ENCODE data around the gene CDC42BPB. TPM values are rescaled to one million over a fixed set of nuclear protein-coding genes. Genes with fewer than 3 reads are reported as not detected.

The CDC42BPB gene
- total and polyA plus RNA-seq, 2 of the 4 experiments (the other 2 are of a cell fraction): 49.1 to 81.4 TPM

DNA sequence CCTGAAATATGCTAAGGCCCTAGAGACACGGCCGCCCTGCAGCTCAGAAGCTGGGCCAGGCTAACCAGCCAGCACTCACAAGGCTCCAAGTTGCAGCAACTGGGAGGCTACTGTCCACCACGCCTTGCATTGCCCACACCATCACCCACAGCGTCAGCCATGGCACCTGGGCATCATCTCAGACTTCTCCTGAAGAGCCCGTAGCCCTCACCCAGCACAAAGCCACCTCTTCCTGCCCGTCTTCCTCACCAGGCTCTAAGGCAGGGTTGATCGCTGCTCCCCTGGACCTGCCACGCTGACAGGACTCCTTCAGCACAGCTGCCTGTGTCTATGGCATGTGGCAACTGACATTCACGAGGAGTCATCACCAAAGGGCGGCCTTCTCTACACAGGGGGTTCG is 38.1 kb downstream of the CDC42BPB start:
- peaks cover 38% of the 10 kb centered on the region for H3K9me1 ChIP-seq (ENCODE audit: insufficient read depth, low read length)
- POLR2A ChIA-PET (ENCODE audit: unreplicated experiment): no interaction called here
- no peak overlapping the region for H3K4me3 ChIP-seq (ENCODE audit: insufficient read depth, low read depth, low read length)
- peaks cover 38 to 87% of the 10 kb centered on the region in 2 experiments; a peak in 3 of 4 replicates for H3K79me1 ChIP-seq (ENCODE audit: low read depth in 1 of 2, low read length in 2 of 2)
- DNase-seq (no peak), ATAC-seq (ENCODE audit: low read depth) (no peak)
- H4K5ac ChIP-seq (ENCODE audit: low read depth, low read length): no peak overlapping the region
- H3K27ac ChIP-seq (ENCODE audit: insufficient read depth, low read length): no peak overlapping the region
- H3K14ac ChIP-seq (replicated peaks; ENCODE audit: low read depth, low read length): no peak overlapping the region
- no peak overlapping the region for H2AK5ac ChIP-seq (ENCODE audit: low read depth, low read length)
- no peak overlapping the region for H3K4me2 ChIP-seq (ENCODE audit: low read depth, low read length)
- BruUV-seq (replicated peaks): no TSS peak
- peaks cover 81% of the 10 kb centered on the region for H4K20me1 ChIP-seq (ENCODE audit: insufficient read depth, low read length)
- in situ Hi-C loops (cut with MboI; ENCODE audit: low sequenced_read_pairs) (no loop called here), dilution Hi-C loops (cut with HindIII; ENCODE audit: low sequenced_read_pairs, unreplicated experiment) (no loop called here), intact Hi-C loops (cut with micrococcal nuclease) (no loop called here)
- H2BK15ac ChIP-seq (ENCODE audit: low read depth, low read length): no peak overlapping the region
- H3K9ac ChIP-seq (ENCODE audit: low read depth, low read length): no peak overlapping the region
- H3K9me3 ChIP-seq (ENCODE audit: control insufficient read depth, insufficient read depth, low read length): no peaks in the 10 kb centered on the region
- H4K8ac ChIP-seq (ENCODE audit: low read depth in 2 of 2, low read length in 2 of 2): no peak overlapping the region
- H3K36me3 ChIP-seq (ENCODE audit: control insufficient read depth, insufficient read depth, low read length): peaks cover 3% of the 10 kb centered on the region
- H2BK120ac ChIP-seq (ENCODE audit: low read depth, low read length): no peak overlapping the region
- H2AK9ac ChIP-seq (replicated peaks; ENCODE audit: low read depth, low read length, poor library complexity): no peak overlapping the region
- H3K4me1 ChIP-seq (ENCODE audit: control insufficient read depth, insufficient read depth, low read length): peaks cover 24% of the 10 kb centered on the region
- CTCF ChIA-PET: no interaction called here
- H3K18ac ChIP-seq (ENCODE audit: low read depth, low read length): no peak overlapping the region
- no peak overlapping the region for H2BK20ac ChIP-seq (ENCODE audit: low read depth, low read length)
- no peak overlapping the region for H3K56ac ChIP-seq (ENCODE audit: extremely low read depth, insufficient read depth, low read length)
- no peak overlapping the region for H4K91ac ChIP-seq (ENCODE audit: insufficient read depth, low read depth, low read length)
- WGBS, 2 experiments (ENCODE audit: extremely low coverage in 2 of 2, insufficient read length in 1 of 2): 80% methylated on average over 1 of the region's 11 CpGs; no CpG with 5 or more reads in 1 of the 2 experiments
- no peak overlapping the region for H3K23ac ChIP-seq (ENCODE audit: low read depth, low read length)
- no peaks in the 10 kb centered on the region for H3K27me3 ChIP-seq (ENCODE audit: control insufficient read depth, insufficient read depth, low read length)
- no peak overlapping the region for H3K4ac ChIP-seq (ENCODE audit: low read depth, low read length)
- TF ChIP-seq, protein P1, sequence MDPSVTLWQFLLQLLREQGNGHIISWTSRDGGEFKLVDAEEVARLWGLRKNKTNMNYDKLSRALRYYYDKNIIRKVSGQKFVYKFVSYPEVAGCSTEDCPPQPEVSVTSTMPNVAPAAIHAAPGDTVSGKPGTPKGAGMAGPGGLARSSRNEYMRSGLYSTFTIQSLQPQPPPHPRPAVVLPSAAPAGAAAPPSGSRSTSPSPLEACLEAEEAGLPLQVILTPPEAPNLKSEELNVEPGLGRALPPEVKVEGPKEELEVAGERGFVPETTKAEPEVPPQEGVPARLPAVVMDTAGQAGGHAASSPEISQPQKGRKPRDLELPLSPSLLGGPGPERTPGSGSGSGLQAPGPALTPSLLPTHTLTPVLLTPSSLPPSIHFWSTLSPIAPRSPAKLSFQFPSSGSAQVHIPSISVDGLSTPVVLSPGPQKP (IDR thresholded peaks at IDR 0.05; ENCODE audit: borderline replicate concordance, low read depth, low read length): no peak
- TF ChIP-seq MAFK (IDR thresholded peaks at IDR 0.05; ENCODE audit: low read depth, low read length) (no peak), RFX5 (IDR thresholded peaks at IDR 0.05; ENCODE audit: low read depth, low read length) (no peak), FOS (IDR thresholded peaks at IDR 0.05; ENCODE audit: low read depth, low read length) (no peak)
- H2BK5ac ChIP-seq (ENCODE audit: low read depth, low read length, poor library complexity, severe bottlenecking): no peak overlapping the region
- H2AFZ ChIP-seq (replicated peaks; ENCODE audit: low read length, poor library complexity): no peak overlapping the region
